Skeletal muscle satellite cell (primary cell): ENCODE measurements around the gene PPP6R1.
"Not testable (repeated sequence)": the region's sequence is repeated elsewhere in the genome, so short reads cannot be mapped to it uniquely, and the experiment has no call there.

Source experiments
- H3K27me3 ChIP-seq: 2 replicates; pipeline ENCODE4 v1.7.0; 2013; ENCODE audit warnings: low read length; ENCODE audit not compliant: control insufficient read depth, insufficient read depth
- H3K36me3 ChIP-seq: 2 replicates; pipeline ENCODE4 v1.7.0; 2013; ENCODE audit warnings: mild to moderate bottlenecking, control low read depth, low read length; ENCODE audit not compliant: insufficient read depth
- H3K4me1 ChIP-seq: 2 replicates; pipeline ENCODE4 v1.7.0; 2013; ENCODE audit warnings: low read length; ENCODE audit not compliant: control insufficient read depth, insufficient read depth
- H3K4me2 ChIP-seq: 2 replicates; pipeline ENCODE4 v1.7.0; 2013; ENCODE audit warnings: mild to moderate bottlenecking, low read length
- H3K4me3 ChIP-seq: 2 replicates; pipeline ENCODE4 v1.7.0; 2013; ENCODE audit warnings: low read length
- H3K9ac ChIP-seq: 2 replicates; pipeline ENCODE4 v1.7.0; 2013; ENCODE audit warnings: mild to moderate bottlenecking, low read depth, low read length, moderate library complexity
- H3K9me3 ChIP-seq: replicated peaks from 2 replicates; pipeline ENCODE4 v1.7.0; 2013; ENCODE audit warnings: mild to moderate bottlenecking, control low read depth, low read length

The PPP6R1 gene

DNA sequence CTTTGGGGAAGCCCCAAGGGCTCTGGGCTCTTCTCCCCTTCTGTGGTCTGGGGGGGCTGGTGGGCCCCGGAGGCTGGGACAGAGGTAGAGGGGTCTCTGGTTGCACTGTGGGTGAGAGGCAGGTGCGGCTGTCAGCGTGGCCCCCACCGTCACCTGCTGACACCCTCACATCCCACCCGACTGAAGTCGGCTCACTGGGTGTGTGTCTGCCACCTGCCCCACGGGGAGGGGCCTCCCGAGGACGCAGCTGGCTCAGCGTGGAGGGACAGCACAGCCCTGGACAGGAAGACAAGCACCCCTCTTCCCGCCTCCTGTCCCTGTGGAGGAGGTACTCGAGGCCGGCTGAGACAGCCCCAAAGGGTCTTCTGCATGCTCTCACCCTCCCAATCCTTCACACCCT lies 28.0 kb downstream of the PPP6R1 start:
- no peaks in the 10 kb centered on the region for H3K27me3 ChIP-seq
- no peaks in the 10 kb centered on the region for H3K9me3 ChIP-seq
- H3K36me3 ChIP-seq: peaks cover 54% of the 10 kb centered on the region
- no peaks in the 10 kb centered on the region for H3K4me1 ChIP-seq
- H3K4me3 ChIP-seq: no peak overlapping the region
- no peak overlapping the region for H3K9ac ChIP-seq
- H3K4me2 ChIP-seq: no peak overlapping the region

DNA sequence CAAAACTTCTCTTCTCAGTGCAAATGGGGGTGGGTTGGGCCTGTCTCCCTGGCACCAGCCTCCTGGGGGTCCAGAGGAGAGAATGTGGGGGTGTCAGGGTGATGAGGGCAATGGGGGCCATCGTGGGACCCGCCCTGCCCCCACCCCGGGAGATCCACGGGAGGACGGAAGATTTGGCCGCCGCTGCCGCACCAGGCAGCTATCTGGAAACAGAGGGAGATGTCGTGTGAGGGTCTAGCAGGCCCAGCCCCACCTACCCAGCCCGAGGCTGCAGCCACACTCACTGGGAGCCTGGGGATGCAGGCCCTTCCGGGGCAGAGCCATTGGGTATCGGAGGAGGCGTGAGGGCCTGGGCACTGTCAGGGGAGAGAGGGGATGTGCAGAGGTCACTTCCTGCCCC lies 28.5 kb downstream of the PPP6R1 start:
- no peaks in the 10 kb centered on the region for H3K27me3 ChIP-seq
- no peak overlapping the region for H3K4me3 ChIP-seq
- H3K9me3 ChIP-seq: no peaks in the 10 kb centered on the region
- no peak overlapping the region for H3K9ac ChIP-seq
- no peaks in the 10 kb centered on the region for H3K4me1 ChIP-seq
- no peak overlapping the region for H3K4me2 ChIP-seq
- H3K36me3 ChIP-seq: peaks cover 54% of the 10 kb centered on the region

DNA sequence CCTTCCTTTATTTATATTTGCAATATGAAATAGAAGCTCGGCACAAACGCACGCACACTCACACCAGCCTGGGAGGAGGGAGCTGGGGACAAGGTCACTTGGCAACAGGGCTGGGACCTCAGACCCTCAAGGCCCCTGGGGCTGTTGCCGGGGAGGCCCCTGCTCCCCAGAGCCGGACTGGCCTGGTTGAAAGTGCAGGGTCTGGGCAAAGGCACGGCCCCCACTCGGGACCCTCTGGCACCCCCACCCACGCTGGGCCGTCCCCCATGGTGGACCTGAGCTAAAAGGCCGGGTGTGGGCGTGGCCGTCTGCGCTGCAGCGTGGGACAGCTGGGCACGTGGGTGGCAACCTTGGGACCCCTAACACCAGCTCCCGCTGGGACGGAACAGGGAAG lies 29.0 kb downstream of the PPP6R1 start:
- no peaks in the 10 kb centered on the region for H3K4me1 ChIP-seq
- H3K9me3 ChIP-seq: no peaks in the 10 kb centered on the region
- no peak overlapping the region for H3K4me2 ChIP-seq
- no peak overlapping the region for H3K4me3 ChIP-seq
- peaks cover 54% of the 10 kb centered on the region for H3K36me3 ChIP-seq
- H3K9ac ChIP-seq: no peak overlapping the region
- no peaks in the 10 kb centered on the region for H3K27me3 ChIP-seq

DNA sequence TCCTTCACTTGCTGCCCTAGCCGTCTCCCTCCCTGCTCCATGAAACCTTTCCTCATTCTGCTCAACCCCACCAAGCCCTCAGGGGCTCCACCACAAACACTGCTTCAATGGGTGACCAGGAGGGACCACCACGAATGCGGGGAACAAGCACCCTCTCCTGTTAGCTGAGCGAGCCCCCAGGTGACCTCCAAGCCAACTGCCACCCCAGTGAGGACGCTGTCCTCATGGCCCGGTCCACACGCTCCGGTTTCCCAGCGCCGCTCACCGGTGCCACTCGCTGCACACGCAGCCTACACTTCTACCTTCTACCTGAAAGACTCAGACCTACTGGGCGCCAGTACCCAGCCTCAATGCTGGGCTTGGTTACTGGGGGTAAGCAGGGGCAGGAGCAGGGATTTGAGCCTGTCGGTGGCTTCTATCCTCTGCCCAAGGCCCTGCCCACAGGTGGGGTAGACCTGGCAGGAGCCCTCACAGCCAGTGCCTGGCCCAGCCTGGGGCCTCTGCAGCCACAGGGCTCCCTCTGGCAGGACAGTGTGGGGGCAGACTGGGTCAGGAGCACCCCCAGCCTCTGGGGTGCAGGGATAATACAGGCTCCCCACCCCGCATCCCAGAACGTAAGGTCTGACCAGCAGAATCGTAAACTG lies 29.6 kb downstream of the PPP6R1 start:
- H3K4me2 ChIP-seq: no peak overlapping the region
- no peaks in the 10 kb centered on the region for H3K4me1 ChIP-seq
- no peaks in the 10 kb centered on the region for H3K27me3 ChIP-seq
- H3K9me3 ChIP-seq: no peaks in the 10 kb centered on the region
- no peak overlapping the region for H3K4me3 ChIP-seq
- H3K36me3 ChIP-seq: peaks cover 54% of the 10 kb centered on the region
- H3K9ac ChIP-seq: no peak overlapping the region

DNA sequence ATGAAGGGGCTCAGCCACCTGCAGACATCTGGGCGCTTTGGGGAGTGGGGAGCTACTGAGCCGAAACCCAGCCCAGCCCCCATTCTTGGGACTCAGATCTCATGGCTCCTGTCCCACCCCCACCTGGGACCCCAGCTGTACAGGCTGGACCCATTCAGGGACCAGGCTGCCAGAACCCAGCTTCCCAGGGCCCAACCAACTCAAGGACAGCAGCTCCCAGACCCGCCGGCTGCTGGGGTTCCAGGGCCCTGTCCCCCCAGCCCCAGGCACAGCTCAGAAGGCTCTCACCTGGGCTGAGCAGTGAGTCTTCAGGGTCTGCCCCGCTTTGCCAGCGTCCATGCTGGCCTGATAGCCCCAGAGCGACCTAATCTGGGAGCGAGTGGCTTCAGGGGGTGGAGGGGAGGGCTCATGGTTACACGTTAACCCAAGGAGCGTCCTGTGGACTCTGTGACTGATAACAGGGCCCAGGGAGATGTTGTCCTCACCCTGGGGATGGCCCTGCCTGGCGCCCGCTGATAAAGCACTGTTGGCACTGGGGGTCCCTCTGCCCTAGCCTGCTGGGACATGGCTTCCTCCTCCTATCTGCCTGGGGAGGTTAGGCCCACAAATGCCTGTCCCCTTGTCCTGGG lies 30.3 kb downstream of the PPP6R1 start, which contains the start of gene TMEM86B:
Gene TMEM86B (minus strand): TSS at position 361 of the 629 bp plus-strand sequence. CDS start 22 bp downstream, at position 339.
- Histone ChIP-seq H3K27me3 (no peaks in the 10 kb centered on the region), H3K9me3 (no peaks in the 10 kb centered on the region), H3K36me3 (peaks cover 56% of the 10 kb centered on the region), H3K4me2 (no peak within 1 kb of the TSS), H3K4me3 (no peak within 1 kb of the TSS), H3K9ac (no peak within 1 kb of the TSS), H3K4me1 (no peaks in the 10 kb centered on the region)

DNA sequence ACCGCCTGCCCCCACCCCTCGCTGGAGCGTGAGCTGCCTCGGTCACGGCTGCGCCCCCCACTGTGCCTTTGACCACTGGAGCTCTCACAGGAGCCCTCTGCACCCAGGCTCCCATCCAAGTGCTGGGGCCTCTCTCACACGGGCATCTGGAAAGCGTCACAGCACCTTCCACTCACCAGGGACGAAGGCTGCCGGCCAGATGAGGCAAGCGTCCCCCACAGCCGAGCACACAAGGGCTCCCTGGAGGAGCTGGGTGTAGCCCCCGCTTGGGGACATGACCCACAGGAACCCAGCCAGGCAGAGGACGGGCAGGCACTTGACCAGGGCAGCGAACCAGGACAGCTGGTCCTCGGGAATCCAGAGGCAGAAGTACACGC lies 30.8 kb downstream of the PPP6R1 start:
- Histone ChIP-seq H3K27me3 (no peaks in the 10 kb centered on the region), H3K9me3 (no peaks in the 10 kb centered on the region), H3K36me3 (peaks cover 52% of the 10 kb centered on the region), H3K9ac (no peak overlapping the region), H3K4me3 (no peak overlapping the region), H3K4me1 (no peaks in the 10 kb centered on the region), H3K4me2 (no peak overlapping the region)

DNA sequence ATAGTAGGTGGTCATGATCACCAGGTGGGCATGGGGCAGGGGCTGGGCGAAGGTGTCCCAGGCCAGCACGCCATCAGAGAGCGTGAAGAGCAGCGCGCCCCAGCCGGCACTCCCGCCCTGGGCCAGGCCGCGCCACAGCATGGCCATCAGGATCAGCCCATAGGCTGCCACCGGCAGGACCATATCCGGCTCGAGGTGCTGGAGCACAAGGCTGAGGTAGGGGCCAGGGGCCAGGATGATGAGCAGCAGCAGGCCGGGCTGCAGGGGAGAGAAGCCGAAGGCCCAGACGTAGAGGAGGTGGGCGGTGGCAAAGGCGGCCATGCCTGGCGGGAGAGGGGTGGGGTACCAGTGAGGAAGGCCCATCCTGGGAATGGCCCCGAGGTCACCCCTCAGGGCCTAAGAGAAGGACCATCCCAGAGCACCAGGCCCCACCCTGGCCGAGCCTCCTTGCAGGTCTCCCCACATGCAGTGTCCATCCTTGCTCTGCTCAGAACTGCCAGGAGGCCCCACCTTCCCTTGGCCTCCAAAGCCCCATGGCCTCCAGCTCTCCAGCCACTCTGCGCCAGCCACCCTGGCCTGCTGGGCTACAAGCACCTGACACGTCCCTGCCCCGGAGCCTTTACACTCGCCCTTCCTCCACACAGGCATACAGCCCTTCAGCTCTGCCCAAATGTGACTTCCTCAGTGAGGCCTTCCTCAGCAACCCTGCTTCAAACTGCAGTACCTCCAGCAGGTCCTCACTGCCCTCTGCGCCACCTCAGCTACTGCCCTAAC lies 31.4 kb downstream of the PPP6R1 start:
- no peaks in the 10 kb centered on the region for H3K4me1 ChIP-seq
- H3K4me3 ChIP-seq: no peak overlapping the region
- H3K4me2 ChIP-seq: no peak overlapping the region
- H3K27me3 ChIP-seq: no peaks in the 10 kb centered on the region
- no peak overlapping the region for H3K9ac ChIP-seq
- H3K9me3 ChIP-seq: no peaks in the 10 kb centered on the region
- H3K36me3 ChIP-seq: peaks cover 47% of the 10 kb centered on the region

DNA sequence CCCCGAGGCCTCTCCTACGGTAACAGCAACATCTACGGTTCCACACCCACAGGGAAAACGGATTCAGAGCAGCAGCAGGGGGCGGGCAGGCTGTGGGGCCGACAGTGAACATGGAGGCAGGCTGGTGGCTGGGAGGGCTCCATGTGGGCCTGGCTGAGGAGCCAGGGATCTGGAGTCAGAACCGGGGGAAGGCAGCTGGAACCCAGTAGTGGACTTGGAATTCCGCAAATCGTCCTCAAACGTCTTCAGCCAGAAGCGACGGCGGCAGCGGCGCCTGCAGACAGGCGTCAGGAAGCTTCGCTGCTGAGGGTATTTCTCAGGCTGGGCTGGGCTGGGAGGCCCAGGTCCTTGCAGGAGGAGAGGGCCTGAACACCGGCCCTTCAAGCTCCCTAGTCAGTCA lies 32.0 kb downstream of the PPP6R1 start:
- Histone ChIP-seq H3K4me1 (no peaks in the 10 kb centered on the region), H3K4me2 (no peak overlapping the region), H3K36me3 (peaks cover 41% of the 10 kb centered on the region), H3K9ac (no peak overlapping the region), H3K27me3 (no peaks in the 10 kb centered on the region), H3K4me3 (no peak overlapping the region), H3K9me3 (no peaks in the 10 kb centered on the region)

DNA sequence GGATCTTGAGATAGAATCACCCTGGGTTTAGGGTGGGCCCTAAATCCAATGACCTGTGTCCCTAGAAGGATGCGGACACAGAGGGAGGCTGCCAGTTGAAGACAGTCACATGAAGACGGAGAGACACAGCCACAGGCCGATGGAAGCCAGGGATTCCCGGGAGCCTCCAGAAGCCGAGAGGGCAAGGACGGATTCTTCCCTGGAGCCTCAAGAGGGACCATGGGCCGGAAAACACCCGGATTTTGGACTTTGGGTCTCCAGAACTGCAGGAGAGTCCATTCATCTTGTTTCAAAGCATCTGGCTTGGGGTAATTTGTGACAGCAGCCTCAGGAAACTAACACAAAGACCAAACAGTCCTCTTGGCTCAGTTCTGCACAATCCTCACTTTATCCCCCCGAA lies 32.5 kb downstream of the PPP6R1 start:
- Histone ChIP-seq H3K9me3 (no peaks in the 10 kb centered on the region), H3K4me3 (no peak overlapping the region), H3K9ac (no peak overlapping the region), H3K36me3 (peaks cover 36% of the 10 kb centered on the region), H3K27me3 (no peaks in the 10 kb centered on the region), H3K4me2 (no peak overlapping the region), H3K4me1 (no peaks in the 10 kb centered on the region)

DNA sequence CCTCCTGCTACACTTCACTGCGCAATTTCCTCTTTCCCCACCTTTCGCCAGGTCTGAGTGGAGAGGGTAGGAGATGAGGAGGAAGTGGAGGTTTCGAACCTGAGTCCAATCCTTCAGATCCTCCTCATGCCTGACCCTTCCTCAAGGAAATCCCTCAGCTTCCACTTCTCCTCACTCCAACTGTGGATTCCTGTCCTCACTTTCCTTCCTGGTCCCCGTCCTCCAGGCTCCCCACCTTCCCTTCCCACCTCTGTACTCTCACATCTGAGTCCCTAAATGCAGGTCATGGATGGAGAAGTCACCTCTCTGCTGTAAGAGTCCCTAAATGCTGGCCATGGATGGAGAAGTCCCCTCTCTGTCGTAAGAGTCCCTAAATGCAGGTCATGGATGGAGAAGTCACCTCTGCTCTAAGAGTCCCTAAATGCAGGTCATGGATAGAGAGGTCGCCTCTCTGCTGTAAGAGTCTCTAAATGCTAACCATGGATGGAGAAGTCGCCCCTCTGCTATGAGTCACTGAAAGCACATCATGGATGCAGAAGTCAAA lies 33.3 kb downstream of the PPP6R1 start:
- no peak overlapping the region for H3K4me2 ChIP-seq
- H3K4me3 ChIP-seq: no peak overlapping the region
- H3K36me3 ChIP-seq: peaks cover 31% of the 10 kb centered on the region
- H3K9me3 ChIP-seq: no peaks in the 10 kb centered on the region
- H3K4me1 ChIP-seq: no peaks in the 10 kb centered on the region
- H3K27me3 ChIP-seq: no peaks in the 10 kb centered on the region
- no peak overlapping the region for H3K9ac ChIP-seq

DNA sequence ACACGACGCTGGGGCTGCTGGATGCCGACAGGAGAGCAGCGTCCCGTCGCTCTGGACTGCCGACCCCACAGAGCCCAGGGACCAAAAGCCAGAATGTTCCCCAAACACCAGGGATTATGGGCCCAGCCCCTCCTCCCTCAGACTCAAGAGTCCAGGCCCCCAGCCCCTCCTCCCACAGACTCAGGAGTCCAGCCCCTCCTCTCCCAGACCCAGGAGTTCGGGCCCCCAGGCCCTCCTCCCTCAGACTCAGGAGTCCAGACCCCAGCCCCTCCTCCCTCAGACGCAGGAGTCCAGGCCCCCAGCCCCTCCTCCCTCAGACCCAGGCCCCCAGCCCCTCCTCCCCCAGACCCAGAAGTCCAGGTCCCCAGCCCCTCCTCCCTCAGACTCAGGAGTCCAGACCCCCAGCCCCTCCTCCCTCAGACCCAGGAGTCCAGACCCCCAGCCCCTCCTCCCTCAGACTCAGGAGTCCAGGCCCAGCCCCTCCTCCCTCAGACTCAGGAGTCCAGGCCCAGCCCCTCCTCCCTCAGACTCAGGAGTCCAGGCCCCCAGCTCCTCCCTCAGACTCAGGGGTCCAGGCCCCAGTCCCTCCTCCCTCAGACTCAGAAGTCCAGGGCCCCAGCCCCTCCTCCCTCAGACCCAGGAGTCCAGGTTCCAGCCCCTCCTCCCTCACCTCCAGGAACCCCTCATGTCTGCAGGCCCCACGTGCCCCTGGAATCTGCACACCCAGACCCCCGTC lies 34.0 kb downstream of the PPP6R1 start:
- H3K9ac ChIP-seq, H3K4me2 ChIP-seq, H3K9me3 ChIP-seq, H3K27me3 ChIP-seq, H3K4me1 ChIP-seq, H3K4me3 ChIP-seq: not testable (repeated sequence)
- peaks cover 31% of the 10 kb centered on the region for H3K36me3 ChIP-seq
